ENCODE results near the gene CEP120.

- TF ChIP-seq POLR2A (IDR thresholded peaks at IDR 0.05) (no peak), CTCF (IDR thresholded peaks at IDR 0.05) (no peak)
These were observed 64.9 kb downstream of the CEP120 start for GRCh38 chr5:123358304-123358703.

Data from lower leg skin (tissue), 3 donors.